Tibial nerve (tissue), 4 donors: Measurements from ENCODE around the gene RAI1. TPM values are rescaled to one million over a fixed set of nuclear protein-coding genes. Genes with fewer than 3 reads are reported as not detected.

ENCODE experiments used
- DNase-seq, 2 donors: peaks; one replicate each; pipeline ENCODE4 v3.0.0-alpha.2; 2019; ENCODE audit warnings: low spot score in 2 of 2
- H3K27ac ChIP-seq, 4 donors: fragments of 200-600 bp; sonication (generic) in 3 of 4; one replicate each; pipeline ENCODE4 v1.5.1; 2017 to 2019; ENCODE audit warnings: mild to moderate bottlenecking in 1 of 4
- H3K27me3 ChIP-seq, 2 donors: fragments of 200-600 bp; sonication (generic) in 1 of 2; one replicate each; pipeline versions ENCODE4 v1.5.1 to v1.6.0; 2017 to 2019
- H3K36me3 ChIP-seq, 3 donors: fragments of 200-600 bp; sonication (generic); one replicate each; pipeline ENCODE4 v1.5.1; 2018 to 2019
- H3K4me1 ChIP-seq, 4 donors: fragments of 200-600 bp; sonication (generic) in 3 of 4; one replicate each; pipeline ENCODE4 v1.5.1; 2017 to 2019
- H3K4me3 ChIP-seq, 4 donors: fragments of 200-600 bp; sonication (generic) in 3 of 4; one replicate each; pipeline ENCODE4 v1.5.1; 2017 to 2019; ENCODE audit warnings: mild to moderate bottlenecking in 1 of 4, moderate library complexity in 1 of 4
- H3K9me3 ChIP-seq, 4 donors: fragments of 200-600 bp; sonication (generic) in 3 of 4; one replicate each; pipeline ENCODE4 v1.5.1; 2017 to 2019
- EP300 ChIP-seq, 2 donors: sonication (generic); formaldehyde crosslinking; IDR thresholded peaks; one replicate each; pipeline ENCODE4 v1.6.1; 2017; ENCODE audit warnings: antibody characterized with exemption in 2 of 2, mild to moderate bottlenecking in 1 of 2
- POLR2A ChIP-seq, 2 donors: fragments of 450-650 bp; IDR thresholded peaks; one replicate each; pipeline ENCODE4 v1.6.1; 2017; ENCODE audit warnings: antibody characterized with exemption in 2 of 2, mild to moderate bottlenecking in 2 of 2, moderate library complexity in 2 of 2
- WGBS, 2 donors: methylation state at CpG; one replicate each; pipeline ENCODE4 v1.1.5; 2018; 5-methylcytosine and 5-hydroxymethylcytosine counted together
- total RNA-seq, 4 donors: library from RNA; depleted of rRNA; stranded (reverse); fragments of >200 nt; gene quantifications; one replicate each; pipeline ENCODE4 v1.1.0, GENCODE V29; 2016
- TF ChIP-seq, protein P1 (sequence below), 5 experiments: fragments of 200-600 bp in 3 of 5; fragments of 450-650 bp in 2 of 5; sonication (generic) in 3 of 5; IDR thresholded peaks; one replicate each; pipeline ENCODE4 v1.5.1; 2016 to 2019; ENCODE audit warnings: antibody characterized with exemption in 5 of 5, mild to moderate bottlenecking in 3 of 5, moderate library complexity in 2 of 5

RAI1 gene
- total RNA-seq, 4 donors from 2014 or later, result 32.9 to 52.7 (median 45.9) TPM

DNA sequence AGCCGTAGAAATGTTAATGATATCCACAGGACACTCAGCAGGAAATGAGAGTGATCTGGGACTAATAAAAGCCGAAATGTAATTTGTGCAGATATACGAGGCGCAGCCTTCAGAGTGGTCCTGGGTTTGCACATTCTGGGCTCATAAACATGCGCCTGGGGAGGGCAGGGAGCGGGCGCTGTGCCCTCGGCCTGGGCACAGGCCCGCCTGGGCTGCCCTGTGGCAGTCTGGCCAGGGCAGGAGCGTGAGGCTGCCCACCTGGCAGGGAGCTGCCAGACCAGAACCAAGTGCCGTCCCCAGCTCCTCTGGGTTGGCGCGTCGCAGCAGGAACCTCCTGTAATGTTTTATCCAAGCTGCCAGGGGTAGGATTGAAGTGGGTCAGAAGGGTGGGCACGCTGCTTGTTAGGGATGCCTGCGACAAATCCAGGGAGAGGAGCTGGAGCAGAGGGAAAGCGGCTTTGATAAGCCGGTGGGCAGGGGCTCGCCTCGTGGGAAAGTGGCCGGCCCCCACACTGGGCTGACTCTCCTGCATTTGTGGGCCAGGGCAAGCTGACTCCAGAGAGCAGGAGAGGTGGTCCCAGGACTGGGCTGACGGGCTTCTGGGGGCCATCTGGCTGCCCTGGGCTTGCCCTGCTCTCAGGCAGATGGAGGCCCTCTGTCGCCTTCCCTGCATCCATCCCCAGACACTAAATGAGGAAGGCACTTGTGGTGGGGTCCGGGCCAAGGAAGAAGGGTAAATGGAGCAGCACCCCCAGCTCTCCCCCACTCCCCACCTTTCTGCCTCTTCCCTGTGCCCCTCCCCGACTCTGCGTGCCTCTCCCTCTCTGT lies 109.6 kb downstream of the RAI1 start:
- H3K36me3 ChIP-seq, result peaks cover 0 to 30% (median 3%) of the 10 kb centered on the region in 3 donors
- 73 to 80% methylated on average over 25 of the region's 26 CpGs for WGBS, 2 donors
- no peaks in the 10 kb centered on the region for H3K9me3 ChIP-seq
- H3K4me3 ChIP-seq, result no peak overlapping the region
- DNase-seq, result no peak
- no peaks in the 10 kb centered on the region for H3K27me3 ChIP-seq
- TF ChIP-seq, protein P1, sequence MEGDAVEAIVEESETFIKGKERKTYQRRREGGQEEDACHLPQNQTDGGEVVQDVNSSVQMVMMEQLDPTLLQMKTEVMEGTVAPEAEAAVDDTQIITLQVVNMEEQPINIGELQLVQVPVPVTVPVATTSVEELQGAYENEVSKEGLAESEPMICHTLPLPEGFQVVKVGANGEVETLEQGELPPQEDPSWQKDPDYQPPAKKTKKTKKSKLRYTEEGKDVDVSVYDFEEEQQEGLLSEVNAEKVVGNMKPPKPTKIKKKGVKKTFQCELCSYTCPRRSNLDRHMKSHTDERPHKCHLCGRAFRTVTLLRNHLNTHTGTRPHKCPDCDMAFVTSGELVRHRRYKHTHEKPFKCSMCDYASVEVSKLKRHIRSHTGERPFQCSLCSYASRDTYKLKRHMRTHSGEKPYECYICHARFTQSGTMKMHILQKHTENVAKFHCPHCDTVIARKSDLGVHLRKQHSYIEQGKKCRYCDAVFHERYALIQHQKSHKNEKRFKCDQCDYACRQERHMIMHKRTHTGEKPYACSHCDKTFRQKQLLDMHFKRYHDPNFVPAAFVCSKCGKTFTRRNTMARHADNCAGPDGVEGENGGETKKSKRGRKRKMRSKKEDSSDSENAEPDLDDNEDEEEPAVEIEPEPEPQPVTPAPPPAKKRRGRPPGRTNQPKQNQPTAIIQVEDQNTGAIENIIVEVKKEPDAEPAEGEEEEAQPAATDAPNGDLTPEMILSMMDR (IDR thresholded peaks at IDR 0.05), result no peak
- TF ChIP-seq POLR2A (IDR thresholded peaks at IDR 0.05) (no peak), EP300 (IDR thresholded peaks at IDR 0.05) (no peak)
- peak overlapping the region in 1 of 4 donors; percentile 18 for H3K27ac ChIP-seq
- H3K4me1 ChIP-seq, result peaks cover 0 to 59% (median 20%) of the 10 kb centered on the region in 4 donors

DNA sequence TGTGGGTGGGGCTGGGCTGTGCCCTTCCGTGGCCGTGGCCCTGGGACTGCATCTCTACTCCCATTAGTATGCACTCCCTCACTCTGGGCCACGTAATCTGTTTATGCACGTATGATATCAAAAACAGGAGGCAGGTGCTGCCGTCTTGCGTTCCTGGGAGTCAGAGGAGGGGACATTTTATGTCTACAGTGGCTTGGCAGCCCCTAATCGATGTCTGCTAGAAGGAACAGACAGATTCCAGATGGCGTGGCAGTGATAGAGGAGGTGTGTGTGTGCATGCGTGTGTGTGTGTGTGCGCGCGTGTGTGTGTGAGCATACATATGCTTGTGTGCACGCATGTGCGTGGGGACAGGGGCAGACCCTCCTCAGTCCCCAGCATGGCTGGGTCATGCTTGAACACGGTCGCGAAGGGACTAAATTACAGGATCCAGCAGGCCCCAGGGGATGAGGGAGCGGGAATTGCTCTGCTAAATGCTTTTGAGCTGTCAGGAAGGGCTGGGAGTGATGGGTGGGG lies 110.8 kb downstream of the RAI1 start:
- DNase-seq, result no peak
- 68 to 70% methylated on average over 18 of the region's 18 CpGs for WGBS, 2 donors
- H3K4me1 ChIP-seq, result peaks cover 0 to 50% (median 20%) of the 10 kb centered on the region in 4 donors
- no peak overlapping the region for H3K4me3 ChIP-seq
- H3K9me3 ChIP-seq, result no peaks in the 10 kb centered on the region
- H3K36me3 ChIP-seq, result peaks cover 0 to 43% (median 3%) of the 10 kb centered on the region in 3 donors
- peak overlapping the region in 1 of 4 donors; percentile 37 for H3K27ac ChIP-seq
- TF ChIP-seq POLR2A (IDR thresholded peaks at IDR 0.05) (no peak), EP300 (IDR thresholded peaks at IDR 0.05) (no peak)
- TF ChIP-seq, protein P1 (IDR thresholded peaks at IDR 0.05), result no peak
- no peaks in the 10 kb centered on the region for H3K27me3 ChIP-seq

DNA sequence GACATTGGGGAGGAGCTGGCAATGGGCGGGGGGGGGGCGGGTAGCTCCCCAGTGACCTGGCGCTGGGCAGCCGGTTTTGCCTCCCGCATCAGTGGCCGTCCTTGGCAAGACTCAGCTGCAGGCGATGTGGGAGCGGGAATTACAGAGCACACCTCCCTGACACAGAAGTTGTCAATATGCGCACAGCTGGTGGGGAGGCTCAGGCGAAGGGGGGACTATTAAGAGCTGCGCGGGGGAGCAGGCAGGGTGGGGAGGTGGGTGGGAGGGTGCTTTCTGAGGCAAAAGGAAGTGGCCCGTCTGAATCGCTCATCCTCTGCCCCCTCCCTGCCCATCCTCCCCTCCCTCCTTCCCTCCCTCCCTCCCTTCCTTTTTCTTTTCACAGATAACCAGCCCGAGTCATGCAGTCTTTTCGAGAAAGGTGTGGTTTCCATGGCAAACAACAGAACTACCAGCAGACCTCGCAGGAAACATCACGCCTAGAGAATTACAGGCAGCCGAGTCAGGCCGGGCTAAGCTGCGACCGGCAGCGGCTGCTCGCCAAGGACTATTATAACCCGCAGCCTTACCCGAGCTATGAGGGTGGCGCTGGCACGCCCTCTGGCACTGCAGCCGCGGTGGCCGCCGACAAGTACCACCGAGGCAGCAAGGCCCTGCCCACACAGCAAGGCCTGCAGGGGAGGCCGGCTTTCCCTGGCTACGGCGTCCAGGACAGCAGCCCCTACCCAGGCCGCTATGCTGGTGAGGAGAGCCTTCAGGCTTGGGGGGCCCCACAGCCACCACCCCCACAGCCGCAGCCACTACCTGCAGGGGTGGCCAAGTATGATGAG lies 111.5 kb downstream of the RAI1 start:
- H3K4me1 ChIP-seq, result peaks cover 0 to 50% (median 20%) of the 10 kb centered on the region in 4 donors
- H3K4me3 ChIP-seq, result no peak overlapping the region
- TF ChIP-seq POLR2A (IDR thresholded peaks at IDR 0.05), result no peak
- TF ChIP-seq, protein P1 (IDR thresholded peaks at IDR 0.05), result no peak
- TF ChIP-seq EP300 (IDR thresholded peaks at IDR 0.05), result no peak
- H3K36me3 ChIP-seq, result peaks cover 0 to 50% (median 3%) of the 10 kb centered on the region in 3 donors
- WGBS, 2 donors, result 25 to 31% methylated on average over 24 to 37 of the region's 38 CpGs
- H3K27ac ChIP-seq, result peak overlapping the region in 1 of 4 donors; percentile 37
- H3K9me3 ChIP-seq, result no peaks in the 10 kb centered on the region
- no peak for DNase-seq
- H3K27me3 ChIP-seq, result no peaks in the 10 kb centered on the region

DNA sequence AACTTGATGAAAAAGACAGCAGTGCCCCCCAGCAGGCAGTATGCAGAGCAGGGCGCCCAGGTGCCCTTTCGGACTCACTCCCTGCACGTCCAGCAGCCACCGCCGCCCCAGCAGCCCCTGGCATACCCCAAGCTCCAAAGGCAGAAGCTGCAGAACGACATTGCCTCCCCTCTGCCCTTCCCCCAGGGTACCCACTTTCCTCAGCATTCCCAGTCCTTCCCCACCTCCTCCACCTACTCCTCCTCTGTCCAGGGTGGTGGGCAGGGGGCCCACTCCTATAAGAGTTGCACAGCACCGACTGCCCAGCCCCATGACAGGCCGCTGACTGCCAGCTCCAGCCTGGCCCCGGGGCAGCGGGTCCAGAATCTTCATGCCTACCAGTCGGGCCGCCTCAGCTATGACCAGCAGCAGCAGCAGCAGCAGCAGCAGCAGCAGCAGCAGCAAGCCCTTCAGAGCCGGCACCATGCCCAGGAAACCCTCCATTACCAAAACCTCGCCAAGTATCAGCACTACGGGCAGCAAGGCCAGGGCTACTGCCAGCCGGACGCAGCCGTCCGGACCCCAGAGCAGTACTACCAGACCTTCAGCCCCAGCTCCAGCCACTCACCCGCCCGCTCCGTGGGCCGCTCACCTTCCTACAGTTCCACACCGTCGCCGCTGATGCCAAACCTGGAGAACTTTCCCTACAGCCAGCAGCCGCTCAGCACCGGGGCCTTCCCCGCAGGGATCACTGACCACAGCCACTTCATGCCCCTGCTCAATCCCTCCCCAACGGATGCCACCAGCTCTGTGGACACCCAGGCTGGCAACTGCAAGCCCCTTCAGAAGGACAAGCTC lies 112.3 kb downstream of the RAI1 start:
- peaks cover 0 to 58% (median 3%) of the 10 kb centered on the region in 3 donors for H3K36me3 ChIP-seq
- peak overlapping the region in 1 of 4 donors; percentile 31 for H3K27ac ChIP-seq
- no peaks in the 10 kb centered on the region for H3K27me3 ChIP-seq
- H3K4me3 ChIP-seq, result no peak overlapping the region
- no peak for DNase-seq
- 91% methylated on average over 26 to 30 of the region's 30 CpGs for WGBS, 2 donors
- H3K9me3 ChIP-seq, result no peaks in the 10 kb centered on the region
- TF ChIP-seq EP300 (IDR thresholded peaks at IDR 0.05), result no peak
- TF ChIP-seq POLR2A (IDR thresholded peaks at IDR 0.05), result no peak
- TF ChIP-seq, protein P1 (IDR thresholded peaks at IDR 0.05), result no peak
- H3K4me1 ChIP-seq, result peaks cover 0 to 50% (median 20%) of the 10 kb centered on the region in 4 donors
